COLO829 (cell line): ENCODE results near the gene SERPINA5.
"Not testable (repeated sequence)": the region's sequence is repeated elsewhere in the genome, so short reads cannot be mapped to it uniquely, and the experiment has no call there.

ENCODE experiments used
- DNase-seq: peaks from one replicate; pipeline ENCODE4 v3.0.0; 2012; ENCODE audit warnings: low spot score

Gene SERPINA5

GRCh38 chr14:94598816-94599655, 17.8 kb downstream of the SERPINA5 start:
- DNase-seq, result peak; percentile 91

GRCh38 chr14:94599656-94600004, 18.4 kb downstream of the SERPINA5 start:
- peak; percentile 6 for DNase-seq

- no peak for DNase-seq
Measured at GRCh38 chr14:94600148-94600545, 18.9 kb downstream of the SERPINA5 start.

GRCh38 chr14:94601884-94602391, 20.7 kb downstream of the SERPINA5 start:
- peak; percentile 37 for DNase-seq

GRCh38 chr14:94602722-94603121, 21.5 kb downstream of the SERPINA5 start:
- DNase-seq, result no peak

GRCh38 chr14:94605361-94605760, 24.1 kb downstream of the SERPINA5 start:
- DNase-seq, result no peak

- not testable (repeated sequence) for DNase-seq
Measured at GRCh38 chr14:94608966-94609365, 27.7 kb downstream of the SERPINA5 start.

GRCh38 chr14:94611179-94611578, 30.0 kb downstream of the SERPINA5 start:
- DNase-seq, result no peak

GRCh38 chr14:94612174-94612573, 30.9 kb downstream of the SERPINA5 start, which contains the start of gene SERPINA3:
SERPINA3 (plus strand) TSS chr14:94612391; CDS start chr14:94614442, 2,051 bp downstream.
- peak; percentile 79 for DNase-seq

- DNase-seq, result no peak
Measured at GRCh38 chr14:94612580-94613554, 31.6 kb downstream of the SERPINA5 start.

GRCh38 chr14:94613720-94614644, 32.8 kb downstream of the SERPINA5 start:
- DNase-seq, result no peak

- no peak for DNase-seq
Measured at GRCh38 chr14:94614802-94615201, 33.6 kb downstream of the SERPINA5 start.

GRCh38 chr14:94615254-94615653, 34.0 kb downstream of the SERPINA5 start:
- no peak for DNase-seq

GRCh38 chr14:94615823-94616570, 34.8 kb downstream of the SERPINA5 start:
- DNase-seq, result no peak

GRCh38 chr14:94617366-94617941, 36.2 kb downstream of the SERPINA5 start:
- DNase-seq, result no peak

- no peak for DNase-seq
Measured at GRCh38 chr14:94617988-94618822, 37.0 kb downstream of the SERPINA5 start.

- DNase-seq, result no peak
Measured at GRCh38 chr14:94619297-94619696, 38.1 kb downstream of the SERPINA5 start.

GRCh38 chr14:94620597-94620996, 39.4 kb downstream of the SERPINA5 start:
- DNase-seq, result no peak
